ENCODE results near the gene SLC4A2. TPM values are rescaled to one million over a fixed set of nuclear protein-coding genes. Genes with fewer than 3 reads are reported as not detected.
A peak's percentile ranks its signal among the peaks of the same experiment; 100 is the strongest.

Gene SLC4A2
- total RNA-seq, 2 experiments from 2014 or later, result 58.7 to 85.0 TPM

GRCh38 chr7:151119902-151120301, 60.5 kb downstream of the SLC4A2 start:
- CTCF ChIA-PET, result interaction anchor here (1.0 to 1.1 kb wide), 2 partner anchors 10 to 55 kb away, joined by 3 read pairs; no protein-coding TSS in a partner anchor
- no peak overlapping the region for H3K27ac Mint-ChIP-seq
- DNase-seq (no peak), ATAC-seq (no peak)
- H3K9me3 Mint-ChIP-seq (ENCODE audit: low read depth), result no peaks in the 10 kb centered on the region
- POLR2A ChIA-PET, result no interaction called here
- H3K4me3 Mint-ChIP-seq, result no peak overlapping the region
- H3K27me3 Mint-ChIP-seq, result no peaks in the 10 kb centered on the region
- H3K36me3 Mint-ChIP-seq (ENCODE audit: low read depth), result peaks cover 13% of the 10 kb centered on the region
- H3K4me1 Mint-ChIP-seq, result peaks cover 10% of the 10 kb centered on the region
- intact Hi-C loops (cut with DNase I, micrococcal nuclease), result loop anchor here in 1 of 2 experiments (10.0 kb wide), 1 partner anchor 125 kb away; the partner anchor contains the start of gene SMARCD3

GRCh38 chr7:151120896-151121295, 61.5 kb downstream of the SLC4A2 start:
- DNase-seq, result no peak
- H3K4me3 Mint-ChIP-seq, result no peak overlapping the region
- H3K4me1 Mint-ChIP-seq, result peaks cover 10% of the 10 kb centered on the region
- H3K27ac Mint-ChIP-seq, result no peak overlapping the region
- ChIA-PET CTCF (interaction anchor here (0.6 to 1.1 kb wide), 4 partner anchors 11 to 318 kb away, joined by 3 read pairs; no protein-coding TSS in a partner anchor), POLR2A (no interaction called here)
- intact Hi-C loops (cut with DNase I, micrococcal nuclease), result loop anchor here in 1 of 2 experiments (10.0 kb wide), 1 partner anchor 124 kb away; the partner anchor contains the start of gene SMARCD3
- no peaks in the 10 kb centered on the region for H3K9me3 Mint-ChIP-seq (ENCODE audit: low read depth)
- no peaks in the 10 kb centered on the region for H3K27me3 Mint-ChIP-seq
- no peak for ATAC-seq
- H3K36me3 Mint-ChIP-seq (ENCODE audit: low read depth), result peaks cover 17% of the 10 kb centered on the region

- H3K4me3 Mint-ChIP-seq, result no peak overlapping the region
- no peak overlapping the region for H3K27ac Mint-ChIP-seq
- ATAC-seq (no peak), DNase-seq (no peak)
- H3K9me3 Mint-ChIP-seq (ENCODE audit: low read depth), result no peaks in the 10 kb centered on the region
- peaks cover 10% of the 10 kb centered on the region for H3K4me1 Mint-ChIP-seq
- POLR2A ChIA-PET, result no interaction called here
- intact Hi-C loops (cut with DNase I, micrococcal nuclease), result loop anchor here in 1 of 2 experiments (10.0 kb wide), 1 partner anchor 123 kb away; the partner anchor contains the start of gene SMARCD3
- no peaks in the 10 kb centered on the region for H3K27me3 Mint-ChIP-seq
- peaks cover 17% of the 10 kb centered on the region for H3K36me3 Mint-ChIP-seq (ENCODE audit: low read depth)
- CTCF ChIA-PET, result interaction anchor here (0.6 to 1.1 kb wide), 3 partner anchors 10 to 318 kb away, joined by 3 to 4 read pairs (median 3); no protein-coding TSS in a partner anchor
Measured at GRCh38 chr7:151121380-151122170, 62.2 kb downstream of the SLC4A2 start.

GRCh38 chr7:151122276-151122675, 62.9 kb downstream of the SLC4A2 start:
- Mint-ChIP-seq H3K27ac (no peak overlapping the region), H3K4me1 (peaks cover 8% of the 10 kb centered on the region), H3K9me3 (ENCODE audit: low read depth) (no peaks in the 10 kb centered on the region), H3K36me3 (ENCODE audit: low read depth) (peaks cover 17% of the 10 kb centered on the region), H3K4me3 (no peak overlapping the region), H3K27me3 (no peaks in the 10 kb centered on the region)
- intact Hi-C loops (cut with DNase I, micrococcal nuclease), result loop anchor here in 1 of 2 experiments (10.0 kb wide), 1 partner anchor 123 kb away; the partner anchor contains the start of gene SMARCD3
- CTCF ChIA-PET, result no interaction called here
- POLR2A ChIA-PET, result no interaction called here
- DNase-seq (no peak), ATAC-seq (no peak)

GRCh38 chr7:151122796-151123157, 63.4 kb downstream of the SLC4A2 start:
- DNase-seq, result no peak
- H3K4me1 Mint-ChIP-seq, result peaks cover 5% of the 10 kb centered on the region
- no peak overlapping the region for H3K4me3 Mint-ChIP-seq
- no peak for ATAC-seq
- no peaks in the 10 kb centered on the region for H3K9me3 Mint-ChIP-seq (ENCODE audit: low read depth)
- H3K27me3 Mint-ChIP-seq, result no peaks in the 10 kb centered on the region
- ChIA-PET CTCF (interaction anchor here (1.4 kb wide), 1 partner anchor 17 kb away, joined by 16 read pairs; no protein-coding TSS in a partner anchor), POLR2A (no interaction called here)
- no peak overlapping the region for H3K27ac Mint-ChIP-seq
- intact Hi-C loops (cut with DNase I, micrococcal nuclease), result loop anchor here in 1 of 2 experiments (10.0 kb wide), 1 partner anchor 122 kb away; the partner anchor contains the start of gene SMARCD3
- peaks cover 17% of the 10 kb centered on the region for H3K36me3 Mint-ChIP-seq (ENCODE audit: low read depth)

GRCh38 chr7:151123158-151123821, 63.9 kb downstream of the SLC4A2 start:
- ATAC-seq, result no peak
- Mint-ChIP-seq H3K4me1 (peaks cover 5% of the 10 kb centered on the region), H3K4me3 (no peak overlapping the region), H3K27me3 (no peaks in the 10 kb centered on the region), H3K27ac (no peak overlapping the region), H3K36me3 (ENCODE audit: low read depth) (peaks cover 17% of the 10 kb centered on the region), H3K9me3 (ENCODE audit: low read depth) (no peaks in the 10 kb centered on the region)
- no peak for DNase-seq
- intact Hi-C loops (cut with DNase I, micrococcal nuclease), result loop anchor here in 1 of 2 experiments (10.0 kb wide), 1 partner anchor 122 kb away; the partner anchor contains the start of gene SMARCD3
- POLR2A ChIA-PET, result no interaction called here
- CTCF ChIA-PET, result interaction anchor here (0.6 to 2.0 kb wide), 36 partner anchors 11 to 511 kb away, joined by 3 to 16 read pairs (median 4); partner anchors contain the start of genes ABCF2 and CHPF2

- peaks cover 17% of the 10 kb centered on the region for H3K36me3 Mint-ChIP-seq (ENCODE audit: low read depth)
- H3K27ac Mint-ChIP-seq, result no peak overlapping the region
- POLR2A ChIA-PET, result no interaction called here
Measured at GRCh38 chr7:151123822-151124464, 64.6 kb downstream of the SLC4A2 start.

GRCh38 chr7:151124481-151124880, 65.1 kb downstream of the SLC4A2 start:
- peaks cover 5% of the 10 kb centered on the region for H3K4me1 Mint-ChIP-seq
- no peak for DNase-seq
- H3K27me3 Mint-ChIP-seq, result no peaks in the 10 kb centered on the region
- CTCF ChIA-PET, result interaction anchor here (0.6 to 2.0 kb wide), 30 partner anchors 13 to 727 kb away, joined by 3 to 16 read pairs (median 4); partner anchors contain the start of genes ABCF2 and CHPF2
- no peaks in the 10 kb centered on the region for H3K9me3 Mint-ChIP-seq (ENCODE audit: low read depth)
- no peak overlapping the region for H3K27ac Mint-ChIP-seq
- POLR2A ChIA-PET, result no interaction called here
- H3K36me3 Mint-ChIP-seq (ENCODE audit: low read depth), result peaks cover 13% of the 10 kb centered on the region
- H3K4me3 Mint-ChIP-seq, result no peak overlapping the region
- no peak for ATAC-seq
- intact Hi-C loops (cut with DNase I, micrococcal nuclease), result loop anchor here (1.0 to 10.0 kb wide), 5 partner anchors 44 to 179 kb away; partner anchors contain the start of gene SMARCD3 (in 1 of the 2)

More at GRCh38 chr7:151123822-151124464, 64.6 kb downstream of the SLC4A2 start:
- peaks cover 5% of the 10 kb centered on the region for H3K4me1 Mint-ChIP-seq
- CTCF ChIA-PET, result interaction anchor here (0.6 to 2.0 kb wide), 43 partner anchors 12 to 728 kb away, joined by 3 to 16 read pairs (median 4); partner anchors contain the start of genes ABCF2 and CHPF2
- DNase-seq, result peak; percentile 91
- no peaks in the 10 kb centered on the region for H3K9me3 Mint-ChIP-seq (ENCODE audit: low read depth)
- no peaks in the 10 kb centered on the region for H3K27me3 Mint-ChIP-seq
- intact Hi-C loops (cut with DNase I, micrococcal nuclease), result loop anchor here (1.0 to 10.0 kb wide), 5 partner anchors 44 to 179 kb away; partner anchors contain the start of gene SMARCD3 (in 1 of the 2)
- no peak overlapping the region for H3K4me3 Mint-ChIP-seq
- peak; percentile 99 for ATAC-seq

- ATAC-seq, result no peak
- CTCF ChIA-PET, result interaction anchor here (0.8 to 2.0 kb wide), 16 partner anchors 12 to 631 kb away, joined by 3 to 14 read pairs (median 5); no protein-coding TSS in a partner anchor
Measured at GRCh38 chr7:151124899-151125399, 65.6 kb downstream of the SLC4A2 start.

GRCh38 chr7:151125470-151125845, 66.1 kb downstream of the SLC4A2 start:
- ChIA-PET CTCF (interaction anchor here (0.6 to 2.0 kb wide), 4 partner anchors 13 to 119 kb away, joined by 3 to 10 read pairs (median 5); no protein-coding TSS in a partner anchor), POLR2A (no interaction called here)
- H3K27ac Mint-ChIP-seq, result no peak overlapping the region
- intact Hi-C loops (cut with DNase I, micrococcal nuclease), result loop anchor here in 1 of 2 experiments (10.0 kb wide), 1 partner anchor 119 kb away; the partner anchor contains the start of gene SMARCD3
- H3K27me3 Mint-ChIP-seq, result no peaks in the 10 kb centered on the region
- peaks cover 5% of the 10 kb centered on the region for H3K4me1 Mint-ChIP-seq
- no peaks in the 10 kb centered on the region for H3K9me3 Mint-ChIP-seq (ENCODE audit: low read depth)
- H3K4me3 Mint-ChIP-seq, result no peak overlapping the region
- DNase-seq (no peak), ATAC-seq (no peak)
- H3K36me3 Mint-ChIP-seq (ENCODE audit: low read depth), result peaks cover 13% of the 10 kb centered on the region

More at GRCh38 chr7:151124899-151125399, 65.6 kb downstream of the SLC4A2 start:
- no peaks in the 10 kb centered on the region for H3K9me3 Mint-ChIP-seq (ENCODE audit: low read depth)
- peaks cover 13% of the 10 kb centered on the region for H3K36me3 Mint-ChIP-seq (ENCODE audit: low read depth)
- no peak overlapping the region for H3K27ac Mint-ChIP-seq
- no peak overlapping the region for H3K4me3 Mint-ChIP-seq
- peaks cover 5% of the 10 kb centered on the region for H3K4me1 Mint-ChIP-seq
- DNase-seq, result no peak
- H3K27me3 Mint-ChIP-seq, result no peaks in the 10 kb centered on the region
- intact Hi-C loops (cut with DNase I, micrococcal nuclease), result loop anchor here (1.0 to 10.0 kb wide), 5 partner anchors 43 to 178 kb away; partner anchors contain the start of gene SMARCD3 (in 1 of the 2)
- POLR2A ChIA-PET, result no interaction called here

All from activated CD4-positive, alpha-beta T cell treated with anti-CD3 and anti-CD28 coated beads for 36 hours (primary cell).